WTC11 (cell line): ENCODE measurements around the gene PGM2. TPM values are rescaled to one million over a fixed set of nuclear protein-coding genes. Genes with fewer than 3 reads are reported as not detected.
A peak's percentile ranks its signal among the peaks of the same experiment; 100 is the strongest.

Source experiments
- ATAC-seq: fragments of 200-7000 bp; cut with Tn5 transposase; 2 replicates; pipeline ENCODE4 v1.10.0; 2021; ENCODE audit warnings: mild to moderate bottlenecking, moderate library complexity
- CTCF ChIA-PET: fragments of 300-600 bp; sonication (Branson Sonifier 250); formaldehyde crosslinking; loops from one replicate; lab custom pipeline; 2021; ENCODE audit warnings: antibody characterized with exemption; lab: Charles Lee
- POLR2A ChIA-PET: fragments of 350-600 bp; sonication (Branson Sonifier 250); formaldehyde crosslinking; loops from one replicate; lab custom pipeline; 2021; ENCODE audit warnings: antibody characterized with exemption; lab: Charles Lee
- DNase-seq: peaks from one replicate; pipeline ENCODE4 v3.0.0; 2021; ENCODE audit warnings: low spot score
- H3K27ac Mint-ChIP-seq: 2 replicates; pipeline ENCODE4 v1.8.0; 2021; ENCODE audit warnings: mixed read lengths
- H3K27me3 Mint-ChIP-seq: 2 replicates; pipeline ENCODE4 v1.8.0; 2021; ENCODE audit warnings: low read depth, mild to moderate bottlenecking, moderate library complexity, mixed read lengths
- H3K36me3 Mint-ChIP-seq: 2 replicates; pipeline ENCODE4 v1.8.0; 2021; ENCODE audit warnings: mixed read lengths
- H3K4me1 Mint-ChIP-seq: 2 replicates; pipeline ENCODE4 v1.8.0; 2022; ENCODE audit warnings: mixed read lengths
- H3K4me3 Mint-ChIP-seq: 2 replicates; pipeline ENCODE4 v1.8.0; 2021; ENCODE audit warnings: mild to moderate bottlenecking, moderate library complexity, mixed read lengths
- H3K9me3 Mint-ChIP-seq: 2 replicates; pipeline ENCODE4 v1.8.0; 2021; ENCODE audit warnings: mixed read lengths
- ELF4 ChIP-seq: sonication (generic); formaldehyde crosslinking; IDR thresholded peaks from 2 replicates; pipeline ENCODE4 v1.8.1; 2022; ENCODE audit warnings: low read depth, mild to moderate bottlenecking, moderate library complexity, missing genetic modification reagents
- FOXP1 ChIP-seq: sonication (generic); formaldehyde crosslinking; IDR thresholded peaks from 2 replicates; pipeline ENCODE4 v1.8.0; 2022; ENCODE audit warnings: missing genetic modification reagents, mild to moderate bottlenecking, moderate library complexity, borderline replicate concordance
- FOXP4 ChIP-seq: sonication (generic); formaldehyde crosslinking; IDR thresholded peaks from 2 replicates; pipeline ENCODE4 v1.8.0; 2022; ENCODE audit warnings: mild to moderate bottlenecking, missing genetic modification reagents
- HMGA2 ChIP-seq: fragments of 250-450 bp; sonication (Bioruptor Pico); IDR thresholded peaks from 2 replicates; pipeline ENCODE4 v1.4.0; 2021; ENCODE audit warnings: mild to moderate bottlenecking, moderate library complexity
- MAX ChIP-seq: sonication (generic); formaldehyde crosslinking; IDR thresholded peaks from 2 replicates; pipeline ENCODE4 v1.8.0; 2022; ENCODE audit warnings: mild to moderate bottlenecking, missing genetic modification reagents
- NFYB ChIP-seq: sonication (generic); formaldehyde crosslinking; conservative IDR thresholded peaks from 2 replicates; pipeline ENCODE4 v1.8.0; 2022; ENCODE audit warnings: low read depth, missing genetic modification reagents
- NR2C2 ChIP-seq: sonication (generic); formaldehyde crosslinking; IDR thresholded peaks from 2 replicates; pipeline ENCODE4 v1.8.0; 2022; ENCODE audit warnings: mild to moderate bottlenecking, missing genetic modification reagents
- OVOL2 ChIP-seq: fragments of 250-450 bp; sonication (Bioruptor Pico); IDR thresholded peaks from 2 replicates; pipeline ENCODE4 v1.9.0; 2021; ENCODE audit warnings: mild to moderate bottlenecking, borderline replicate concordance
- SMAD3 ChIP-seq: sonication (generic); formaldehyde crosslinking; IDR thresholded peaks from 2 replicates; pipeline ENCODE4 v1.8.0; 2022; ENCODE audit warnings: missing genetic modification reagents, mild to moderate bottlenecking, borderline replicate concordance
- SMAD4 ChIP-seq: sonication (generic); formaldehyde crosslinking; IDR thresholded peaks from 2 replicates; pipeline ENCODE4 v1.8.0; 2022; ENCODE audit warnings: mild to moderate bottlenecking, missing genetic modification reagents
- SOX15 ChIP-seq: fragments of 250-450 bp; sonication (Bioruptor Pico); IDR thresholded peaks from 2 replicates; pipeline ENCODE4 v1.9.0; 2021; ENCODE audit warnings: mild to moderate bottlenecking
- SP1 ChIP-seq: sonication (generic); formaldehyde crosslinking; conservative IDR thresholded peaks from 2 replicates; pipeline ENCODE4 v1.8.1; 2022; ENCODE audit warnings: missing genetic modification reagents
- TP53 ChIP-seq: sonication (generic); formaldehyde crosslinking; IDR thresholded peaks from 2 replicates; pipeline ENCODE4 v1.8.1; 2023; ENCODE audit warnings: mild to moderate bottlenecking, missing genetic modification reagents
- ZNF219 ChIP-seq: sonication (generic); formaldehyde crosslinking; IDR thresholded peaks from 2 replicates; pipeline ENCODE4 v1.8.0; 2023; ENCODE audit warnings: missing genetic modification reagents, mild to moderate bottlenecking, borderline replicate concordance
- ZNF232 ChIP-seq: sonication (generic); formaldehyde crosslinking; IDR thresholded peaks from 2 replicates; pipeline ENCODE4 v1.8.0; 2022; ENCODE audit warnings: mild to moderate bottlenecking, missing genetic modification reagents
- ZNF263 ChIP-seq: sonication (generic); formaldehyde crosslinking; IDR thresholded peaks from 2 replicates; pipeline ENCODE4 v1.8.1; 2022; ENCODE audit warnings: low read depth, mild to moderate bottlenecking, moderate library complexity, missing genetic modification reagents
- ZNF317 ChIP-seq: sonication (generic); formaldehyde crosslinking; IDR thresholded peaks from 2 replicates; pipeline ENCODE4 v1.8.1; 2023; ENCODE audit warnings: low read depth, mild to moderate bottlenecking, moderate library complexity, missing genetic modification reagents, borderline replicate concordance
- total RNA-seq: library from RNA; stranded (reverse); gene quantifications from 3 replicates; pipeline ENCODE4 v1.2.3, GENCODE V29; 2021
- TF ChIP-seq, protein P1 (sequence below): sonication (generic); formaldehyde crosslinking; IDR thresholded peaks from 2 replicates; pipeline ENCODE4 v1.8.1; 2022; ENCODE audit warnings: mild to moderate bottlenecking, moderate library complexity, missing genetic modification reagents
- TF ChIP-seq, protein P2 (sequence below): sonication (generic); formaldehyde crosslinking; IDR thresholded peaks from 2 replicates; pipeline ENCODE4 v1.8.1; 2023; ENCODE audit warnings: mild to moderate bottlenecking, moderate library complexity, missing genetic modification reagents
- TF ChIP-seq, protein P3 (sequence below): sonication (generic); formaldehyde crosslinking; IDR thresholded peaks from 2 replicates; pipeline ENCODE4 v1.8.1; 2023; ENCODE audit warnings: mild to moderate bottlenecking, missing genetic modification reagents, moderate library complexity
- TF ChIP-seq, protein P4 (sequence below): sonication (generic); formaldehyde crosslinking; IDR thresholded peaks from 2 replicates; pipeline ENCODE4 v1.8.1; 2023; ENCODE audit warnings: mild to moderate bottlenecking, missing genetic modification reagents, borderline replicate concordance
- TF ChIP-seq, protein P5 (sequence below): sonication (generic); formaldehyde crosslinking; IDR thresholded peaks from 2 replicates; pipeline ENCODE4 v1.8.1; 2023; ENCODE audit warnings: mild to moderate bottlenecking, missing genetic modification reagents
- TF ChIP-seq, protein P6 (sequence below): sonication (generic); formaldehyde crosslinking; IDR thresholded peaks from 2 replicates; pipeline ENCODE4 v1.8.0; 2023; ENCODE audit warnings: mild to moderate bottlenecking, missing genetic modification reagents

Gene PGM2
- total RNA-seq, 1 experiment from 2014 or later, result 31.4 TPM

DNA sequence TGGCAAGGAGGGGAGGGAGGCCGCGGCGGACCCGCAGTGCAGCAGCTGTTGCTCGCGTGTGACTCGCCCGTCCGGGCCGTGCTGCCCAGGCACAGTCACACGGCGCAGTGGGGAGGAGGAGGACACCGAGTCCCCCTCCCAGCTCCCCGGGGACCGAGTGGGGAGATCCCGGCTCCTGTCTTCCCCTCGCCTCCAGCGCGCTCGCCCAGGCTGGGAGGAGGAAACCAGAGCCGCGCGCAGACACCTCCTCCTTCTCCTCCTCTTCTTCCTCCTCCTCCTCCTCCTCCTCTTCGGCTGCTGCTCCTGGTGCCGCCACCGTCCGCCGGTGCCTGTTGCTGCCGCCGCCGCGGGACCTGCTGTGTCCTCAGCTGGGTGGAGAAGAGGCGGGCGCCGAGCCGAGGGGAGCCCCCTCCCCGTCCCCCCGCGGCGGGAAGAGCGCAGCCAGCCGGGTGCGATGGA, 64.3 kb downstream of the PGM2 start, which contains the start of gene TBC1D1:
TBC1D1 (plus strand) TSS at position 284 of the 459 bp plus-strand sequence. CDS start 11,012 bp downstream, outside the sequence.
- H3K9me3 Mint-ChIP-seq, result no peaks in the 10 kb centered on the region
- H3K4me1 Mint-ChIP-seq, result peaks cover 15% of the 10 kb centered on the region
- POLR2A ChIA-PET, result no interaction called here
- H3K27me3 Mint-ChIP-seq, result peaks cover 59% of the 10 kb centered on the region
- H3K4me3 Mint-ChIP-seq, result peak within 1 kb of the TSS; percentile 76
- CTCF ChIA-PET, result interaction anchor here (1.2 to 2.0 kb wide), 2 partner anchors 80 to 145 kb away, joined by 5 to 6 read pairs; no protein-coding TSS in a partner anchor
- ATAC-seq (peak; percentile 15), DNase-seq (peak; percentile 40)
- no peak within 1 kb of the TSS for H3K27ac Mint-ChIP-seq
- no peaks in the 10 kb centered on the region for H3K36me3 Mint-ChIP-seq
- TF ChIP-seq MAX (CRISPR knock-in tag) (no peak), OVOL2 (CRISPR knock-in tag) (no peak), ZNF263 (CRISPR knock-in tag) (peak; percentile 93), ZNF317 (CRISPR knock-in tag) (peak; percentile 30; the same call in 1 of the 2 replicates), HMGA2 (CRISPR knock-in tag) (no peak), NR2C2 (CRISPR knock-in tag) (no peak), FOXP1 (CRISPR knock-in tag) (peak; percentile 26; the same call in 1 of the 2 replicates), ELF4 (CRISPR knock-in tag) (0 out of 2 replicates have a peak, but pooled peaks have one; percentile 49), NFYB (CRISPR knock-in tag) (no peak), SOX15 (no peak), SMAD3 (CRISPR knock-in tag) (0 out of 2 replicates have a peak, but pooled peaks have one; percentile 11), SMAD4 (no peak), ZNF219 (no peak), FOXP4 (CRISPR knock-in tag) (0 out of 2 replicates have a peak, but pooled peaks have one; percentile 46), ZNF232 (CRISPR knock-in tag) (0 out of 2 replicates have a peak, but pooled peaks have one; percentile 54), TP53 (no peak), SP1 (CRISPR knock-in tag) (no peak)
- TF ChIP-seq, protein P1, sequence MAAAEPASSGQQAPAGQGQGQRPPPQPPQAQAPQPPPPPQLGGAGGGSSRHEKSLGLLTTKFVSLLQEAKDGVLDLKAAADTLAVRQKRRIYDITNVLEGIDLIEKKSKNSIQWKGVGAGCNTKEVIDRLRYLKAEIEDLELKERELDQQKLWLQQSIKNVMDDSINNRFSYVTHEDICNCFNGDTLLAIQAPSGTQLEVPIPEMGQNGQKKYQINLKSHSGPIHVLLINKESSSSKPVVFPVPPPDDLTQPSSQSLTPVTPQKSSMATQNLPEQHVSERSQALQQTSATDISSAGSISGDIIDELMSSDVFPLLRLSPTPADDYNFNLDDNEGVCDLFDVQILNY (CRISPR knock-in tag), result no peak; the same call in 1 of the 2 replicates
- TF ChIP-seq, protein P2, sequence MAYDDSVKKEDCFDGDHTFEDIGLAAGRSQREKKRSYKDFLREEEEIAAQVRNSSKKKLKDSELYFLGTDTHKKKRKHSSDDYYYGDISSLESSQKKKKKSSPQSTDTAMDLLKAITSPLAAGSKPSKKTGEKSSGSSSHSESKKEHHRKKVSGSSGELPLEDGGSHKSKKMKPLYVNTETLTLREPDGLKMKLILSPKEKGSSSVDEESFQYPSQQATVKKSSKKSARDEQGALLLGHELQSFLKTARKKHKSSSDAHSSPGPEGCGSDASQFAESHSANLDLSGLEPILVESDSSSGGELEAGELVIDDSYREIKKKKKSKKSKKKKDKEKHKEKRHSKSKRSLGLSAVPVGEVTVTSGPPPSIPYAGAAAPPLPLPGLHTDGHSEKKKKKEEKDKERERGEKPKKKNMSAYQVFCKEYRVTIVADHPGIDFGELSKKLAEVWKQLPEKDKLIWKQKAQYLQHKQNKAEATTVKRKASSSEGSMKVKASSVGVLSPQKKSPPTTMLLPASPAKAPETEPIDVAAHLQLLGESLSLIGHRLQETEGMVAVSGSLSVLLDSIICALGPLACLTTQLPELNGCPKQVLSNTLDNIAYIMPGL (CRISPR knock-in tag), result peak; percentile 67; the same call in 1 of the 2 replicates
- TF ChIP-seq, protein P3, sequence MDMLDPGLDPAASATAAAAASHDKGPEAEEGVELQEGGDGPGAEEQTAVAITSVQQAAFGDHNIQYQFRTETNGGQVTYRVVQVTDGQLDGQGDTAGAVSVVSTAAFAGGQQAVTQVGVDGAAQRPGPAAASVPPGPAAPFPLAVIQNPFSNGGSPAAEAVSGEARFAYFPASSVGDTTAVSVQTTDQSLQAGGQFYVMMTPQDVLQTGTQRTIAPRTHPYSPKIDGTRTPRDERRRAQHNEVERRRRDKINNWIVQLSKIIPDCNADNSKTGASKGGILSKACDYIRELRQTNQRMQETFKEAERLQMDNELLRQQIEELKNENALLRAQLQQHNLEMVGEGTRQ (CRISPR knock-in tag), result no peak
- TF ChIP-seq, protein P4, sequence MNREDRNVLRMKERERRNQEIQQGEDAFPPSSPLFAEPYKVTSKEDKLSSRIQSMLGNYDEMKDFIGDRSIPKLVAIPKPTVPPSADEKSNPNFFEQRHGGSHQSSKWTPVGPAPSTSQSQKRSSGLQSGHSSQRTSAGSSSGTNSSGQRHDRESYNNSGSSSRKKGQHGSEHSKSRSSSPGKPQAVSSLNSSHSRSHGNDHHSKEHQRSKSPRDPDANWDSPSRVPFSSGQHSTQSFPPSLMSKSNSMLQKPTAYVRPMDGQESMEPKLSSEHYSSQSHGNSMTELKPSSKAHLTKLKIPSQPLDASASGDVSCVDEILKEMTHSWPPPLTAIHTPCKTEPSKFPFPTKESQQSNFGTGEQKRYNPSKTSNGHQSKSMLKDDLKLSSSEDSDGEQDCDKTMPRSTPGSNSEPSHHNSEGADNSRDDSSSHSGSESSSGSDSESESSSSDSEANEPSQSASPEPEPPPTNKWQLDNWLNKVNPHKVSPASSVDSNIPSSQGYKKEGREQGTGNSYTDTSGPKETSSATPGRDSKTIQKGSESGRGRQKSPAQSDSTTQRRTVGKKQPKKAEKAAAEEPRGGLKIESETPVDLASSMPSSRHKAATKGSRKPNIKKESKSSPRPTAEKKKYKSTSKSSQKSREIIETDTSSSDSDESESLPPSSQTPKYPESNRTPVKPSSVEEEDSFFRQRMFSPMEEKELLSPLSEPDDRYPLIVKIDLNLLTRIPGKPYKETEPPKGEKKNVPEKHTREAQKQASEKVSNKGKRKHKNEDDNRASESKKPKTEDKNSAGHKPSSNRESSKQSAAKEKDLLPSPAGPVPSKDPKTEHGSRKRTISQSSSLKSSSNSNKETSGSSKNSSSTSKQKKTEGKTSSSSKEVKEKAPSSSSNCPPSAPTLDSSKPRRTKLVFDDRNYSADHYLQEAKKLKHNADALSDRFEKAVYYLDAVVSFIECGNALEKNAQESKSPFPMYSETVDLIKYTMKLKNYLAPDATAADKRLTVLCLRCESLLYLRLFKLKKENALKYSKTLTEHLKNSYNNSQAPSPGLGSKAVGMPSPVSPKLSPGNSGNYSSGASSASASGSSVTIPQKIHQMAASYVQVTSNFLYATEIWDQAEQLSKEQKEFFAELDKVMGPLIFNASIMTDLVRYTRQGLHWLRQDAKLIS (CRISPR knock-in tag), result no peak
- TF ChIP-seq, protein P5, sequence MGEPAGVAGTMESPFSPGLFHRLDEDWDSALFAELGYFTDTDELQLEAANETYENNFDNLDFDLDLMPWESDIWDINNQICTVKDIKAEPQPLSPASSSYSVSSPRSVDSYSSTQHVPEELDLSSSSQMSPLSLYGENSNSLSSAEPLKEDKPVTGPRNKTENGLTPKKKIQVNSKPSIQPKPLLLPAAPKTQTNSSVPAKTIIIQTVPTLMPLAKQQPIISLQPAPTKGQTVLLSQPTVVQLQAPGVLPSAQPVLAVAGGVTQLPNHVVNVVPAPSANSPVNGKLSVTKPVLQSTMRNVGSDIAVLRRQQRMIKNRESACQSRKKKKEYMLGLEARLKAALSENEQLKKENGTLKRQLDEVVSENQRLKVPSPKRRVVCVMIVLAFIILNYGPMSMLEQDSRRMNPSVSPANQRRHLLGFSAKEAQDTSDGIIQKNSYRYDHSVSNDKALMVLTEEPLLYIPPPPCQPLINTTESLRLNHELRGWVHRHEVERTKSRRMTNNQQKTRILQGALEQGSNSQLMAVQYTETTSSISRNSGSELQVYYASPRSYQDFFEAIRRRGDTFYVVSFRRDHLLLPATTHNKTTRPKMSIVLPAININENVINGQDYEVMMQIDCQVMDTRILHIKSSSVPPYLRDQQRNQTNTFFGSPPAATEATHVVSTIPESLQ, result no peak
- TF ChIP-seq, protein P6, sequence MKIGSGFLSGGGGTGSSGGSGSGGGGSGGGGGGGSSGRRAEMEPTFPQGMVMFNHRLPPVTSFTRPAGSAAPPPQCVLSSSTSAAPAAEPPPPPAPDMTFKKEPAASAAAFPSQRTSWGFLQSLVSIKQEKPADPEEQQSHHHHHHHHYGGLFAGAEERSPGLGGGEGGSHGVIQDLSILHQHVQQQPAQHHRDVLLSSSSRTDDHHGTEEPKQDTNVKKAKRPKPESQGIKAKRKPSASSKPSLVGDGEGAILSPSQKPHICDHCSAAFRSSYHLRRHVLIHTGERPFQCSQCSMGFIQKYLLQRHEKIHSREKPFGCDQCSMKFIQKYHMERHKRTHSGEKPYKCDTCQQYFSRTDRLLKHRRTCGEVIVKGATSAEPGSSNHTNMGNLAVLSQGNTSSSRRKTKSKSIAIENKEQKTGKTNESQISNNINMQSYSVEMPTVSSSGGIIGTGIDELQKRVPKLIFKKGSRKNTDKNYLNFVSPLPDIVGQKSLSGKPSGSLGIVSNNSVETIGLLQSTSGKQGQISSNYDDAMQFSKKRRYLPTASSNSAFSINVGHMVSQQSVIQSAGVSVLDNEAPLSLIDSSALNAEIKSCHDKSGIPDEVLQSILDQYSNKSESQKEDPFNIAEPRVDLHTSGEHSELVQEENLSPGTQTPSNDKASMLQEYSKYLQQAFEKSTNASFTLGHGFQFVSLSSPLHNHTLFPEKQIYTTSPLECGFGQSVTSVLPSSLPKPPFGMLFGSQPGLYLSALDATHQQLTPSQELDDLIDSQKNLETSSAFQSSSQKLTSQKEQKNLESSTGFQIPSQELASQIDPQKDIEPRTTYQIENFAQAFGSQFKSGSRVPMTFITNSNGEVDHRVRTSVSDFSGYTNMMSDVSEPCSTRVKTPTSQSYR (CRISPR knock-in tag), result 0 out of 2 replicates have a peak, but pooled peaks have one; percentile 1
